Measurements from ENCODE around the gene CSF3R.

GRCh38 chr1:36419140-36419539 lies 63.6 kb downstream of the CSF3R start:
- no peak for TF ChIP-seq CTCF (conservative IDR thresholded peaks at IDR 0.05; ENCODE audit: low read length)
- TF ChIP-seq EZH2phosphoT487 (IDR thresholded peaks at IDR 0.05; ENCODE audit: borderline replicate concordance, low read depth, low read length), result no peak

All from OCI-LY7 (cell line).